Peyer's patch (tissue), 4 donors: ENCODE measurements around the gene PSAPL1. TPM values are rescaled to one million over a fixed set of nuclear protein-coding genes. Genes with fewer than 3 reads are reported as not detected.

Experiments used
- DNase-seq, 3 donors: peaks; one replicate each; pipeline ENCODE4 v3.0.0-alpha.2; 2017 to 2019
- H3K27ac ChIP-seq, 4 donors: fragments of 200-600 bp; sonication (generic); one replicate each; pipeline ENCODE4 v1.5.1; 2016 to 2019
- H3K27me3 ChIP-seq, 2 donors: fragments of 200-600 bp; sonication (generic); one replicate each; pipeline ENCODE4 v1.5.1; 2019
- H3K36me3 ChIP-seq, 3 donors: fragments of 200-600 bp; sonication (generic); one replicate each; pipeline ENCODE4 v1.5.1; 2016 to 2019
- H3K4me1 ChIP-seq, 4 donors: fragments of 200-600 bp; sonication (generic); one replicate each; pipeline ENCODE4 v1.5.1; 2016 to 2019
- H3K4me3 ChIP-seq, 4 donors: fragments of 200-600 bp; sonication (generic); 1 replicate in 3 of 4; 2 replicates in 1 of 4; pipeline ENCODE4 v1.5.1; 2016 to 2019; ENCODE audit warnings: mild to moderate bottlenecking in 1 of 4
- H3K9me3 ChIP-seq, 4 donors: fragments of 200-600 bp; sonication (generic); one replicate each; pipeline ENCODE4 v1.5.1; 2016 to 2019; ENCODE audit warnings: mild to moderate bottlenecking in 1 of 4
- POLR2A ChIP-seq, 2 donors: fragments of 450-650 bp; IDR thresholded peaks; one replicate each; pipeline ENCODE4 v1.5.1; 2017; ENCODE audit warnings: antibody characterized with exemption in 2 of 2, mild to moderate bottlenecking in 2 of 2, moderate library complexity in 2 of 2
- total RNA-seq, 4 donors: library from RNA; depleted of rRNA; stranded (reverse); fragments of >200 nt; gene quantifications; one replicate each; pipeline ENCODE4 v1.1.0, GENCODE V29; 2016
- TF ChIP-seq, protein P1 (sequence below), 6 experiments: fragments of 450-650 bp in 4 of 6; fragments of 200-600 bp in 2 of 6; sonication (generic) in 1 of 6; IDR thresholded peaks; one replicate each; pipeline ENCODE4 v1.5.1; 2017 to 2019; ENCODE audit warnings: antibody characterized with exemption in 6 of 6, mild to moderate bottlenecking in 3 of 6, moderate library complexity in 1 of 6

The PSAPL1 gene
- total RNA-seq, 4 donors from 2014 or later, result not detected

DNA sequence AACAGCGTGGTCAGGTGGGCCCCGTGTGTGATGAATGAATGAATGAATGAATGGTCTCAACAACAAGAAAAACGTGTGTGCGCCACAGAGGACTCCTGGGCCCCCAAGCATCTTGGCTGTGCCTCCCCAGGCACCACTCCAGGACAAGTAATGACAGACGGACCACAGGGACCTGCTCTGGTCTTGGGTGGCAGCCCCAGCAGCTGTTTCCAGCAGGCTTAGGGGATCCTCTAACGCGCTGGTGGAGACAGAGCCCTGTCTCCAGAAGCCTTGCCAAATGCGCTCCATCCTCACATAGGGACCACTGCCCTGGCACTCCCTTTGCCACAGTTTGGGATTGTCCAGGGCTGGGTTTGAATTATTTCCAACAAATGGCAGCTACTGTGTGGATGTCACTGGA, 39.1 kb downstream of the PSAPL1 start:
- Histone ChIP-seq H3K27me3 (no peaks in the 10 kb centered on the region), H3K36me3 (no peaks in the 10 kb centered on the region), H3K27ac (no peak overlapping the region), H3K4me3 (no peak overlapping the region), H3K4me1 (no peaks in the 10 kb centered on the region), H3K9me3 (no peaks in the 10 kb centered on the region)
- TF ChIP-seq POLR2A (IDR thresholded peaks at IDR 0.05), result no peak
- TF ChIP-seq, protein P1, sequence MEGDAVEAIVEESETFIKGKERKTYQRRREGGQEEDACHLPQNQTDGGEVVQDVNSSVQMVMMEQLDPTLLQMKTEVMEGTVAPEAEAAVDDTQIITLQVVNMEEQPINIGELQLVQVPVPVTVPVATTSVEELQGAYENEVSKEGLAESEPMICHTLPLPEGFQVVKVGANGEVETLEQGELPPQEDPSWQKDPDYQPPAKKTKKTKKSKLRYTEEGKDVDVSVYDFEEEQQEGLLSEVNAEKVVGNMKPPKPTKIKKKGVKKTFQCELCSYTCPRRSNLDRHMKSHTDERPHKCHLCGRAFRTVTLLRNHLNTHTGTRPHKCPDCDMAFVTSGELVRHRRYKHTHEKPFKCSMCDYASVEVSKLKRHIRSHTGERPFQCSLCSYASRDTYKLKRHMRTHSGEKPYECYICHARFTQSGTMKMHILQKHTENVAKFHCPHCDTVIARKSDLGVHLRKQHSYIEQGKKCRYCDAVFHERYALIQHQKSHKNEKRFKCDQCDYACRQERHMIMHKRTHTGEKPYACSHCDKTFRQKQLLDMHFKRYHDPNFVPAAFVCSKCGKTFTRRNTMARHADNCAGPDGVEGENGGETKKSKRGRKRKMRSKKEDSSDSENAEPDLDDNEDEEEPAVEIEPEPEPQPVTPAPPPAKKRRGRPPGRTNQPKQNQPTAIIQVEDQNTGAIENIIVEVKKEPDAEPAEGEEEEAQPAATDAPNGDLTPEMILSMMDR (IDR thresholded peaks at IDR 0.05), result no peak
- peak in 2 of 3 donors; percentile 1 to 23 for DNase-seq

DNA sequence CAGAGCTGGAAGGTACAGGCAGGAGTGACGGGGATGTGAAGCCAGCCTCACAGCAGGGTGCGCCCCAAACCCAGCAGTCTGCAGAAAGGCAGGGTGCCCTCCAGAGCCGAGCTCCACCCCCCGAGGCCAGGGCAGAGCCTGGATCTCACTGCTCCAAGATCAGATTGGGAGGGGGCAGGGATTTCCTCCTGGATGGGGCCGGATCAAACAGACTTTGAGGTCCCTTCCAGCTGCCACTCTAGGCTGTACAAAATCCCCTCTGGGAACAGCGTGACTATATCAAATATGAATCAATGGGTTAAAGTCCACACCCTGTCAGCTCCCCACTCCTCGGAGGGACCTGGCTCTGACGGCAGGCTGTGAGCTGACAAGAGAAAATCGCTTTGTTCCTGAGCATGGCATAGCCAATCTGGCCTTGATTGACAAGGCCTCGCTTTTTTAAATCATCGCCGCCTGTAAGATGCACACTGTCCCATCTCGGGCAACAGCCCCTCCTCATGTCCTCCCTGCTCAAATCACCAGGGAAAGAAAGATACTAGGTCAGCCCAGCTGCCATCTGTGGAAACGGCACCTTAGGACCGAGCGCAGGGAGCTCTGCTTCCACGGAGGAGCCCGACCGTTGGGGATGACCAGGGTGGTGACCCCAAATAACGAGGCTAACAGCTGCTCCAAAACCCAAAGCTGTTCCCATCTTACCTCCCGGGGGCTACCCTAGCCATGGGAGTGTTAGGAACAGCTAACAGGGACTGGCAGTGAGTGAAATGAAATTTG, 39.9 kb downstream of the PSAPL1 start:
- no peak overlapping the region for H3K27ac ChIP-seq
- no peaks in the 10 kb centered on the region for H3K4me1 ChIP-seq
- H3K9me3 ChIP-seq, result no peaks in the 10 kb centered on the region
- TF ChIP-seq, protein P1 (IDR thresholded peaks at IDR 0.05), result no peak
- TF ChIP-seq POLR2A (IDR thresholded peaks at IDR 0.05), result no peak
- H3K36me3 ChIP-seq, result no peaks in the 10 kb centered on the region
- no peaks in the 10 kb centered on the region for H3K27me3 ChIP-seq
- no peak overlapping the region for H3K4me3 ChIP-seq
- peak; percentile 7 to 35 (median 23) for DNase-seq

DNA sequence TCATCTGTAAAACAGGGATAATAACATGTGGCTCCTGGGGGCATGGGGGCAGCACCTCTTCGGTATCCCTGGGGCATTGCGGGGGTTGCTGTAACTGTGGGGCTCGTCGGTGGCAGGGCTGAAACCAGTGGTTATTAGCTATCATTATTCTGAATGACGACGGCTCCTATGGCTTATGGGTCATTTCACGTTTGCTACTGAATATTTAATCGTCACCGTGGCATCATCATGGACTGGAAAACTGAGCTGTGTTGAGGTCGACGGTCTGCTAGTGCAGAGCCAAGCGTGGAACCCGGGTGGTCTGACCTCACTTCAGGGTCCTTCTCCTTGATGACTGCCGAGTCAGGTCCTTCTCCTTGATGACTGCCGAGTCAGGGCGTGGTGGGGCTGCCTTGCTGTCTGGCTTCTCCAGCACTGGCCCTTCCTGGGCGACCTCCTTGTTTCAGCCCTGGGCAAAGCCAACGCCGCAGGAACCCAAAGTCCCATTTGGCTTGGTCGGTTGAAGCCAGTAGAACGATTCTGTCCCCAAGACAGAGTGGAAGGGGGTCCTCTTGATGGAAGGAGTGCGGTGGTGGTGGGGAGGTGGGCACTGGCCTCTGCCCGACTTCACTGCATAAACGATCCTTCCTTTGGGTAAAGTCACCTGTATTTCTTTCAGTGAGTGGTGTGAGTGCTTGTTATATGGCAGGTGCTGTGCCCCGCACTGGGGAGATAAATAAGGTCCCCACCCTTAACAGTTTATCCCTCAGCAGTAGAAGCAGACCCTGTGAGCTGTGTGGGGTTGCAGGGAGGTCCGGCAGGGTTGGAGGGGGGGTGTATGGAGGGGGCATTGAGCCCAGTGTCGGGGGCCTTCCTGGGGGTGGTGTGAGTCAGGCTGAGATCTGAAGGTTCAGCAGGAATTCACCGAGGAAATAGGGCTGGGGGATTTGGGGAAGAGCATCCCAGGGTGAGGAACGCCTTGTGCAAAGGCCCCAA, 40.8 kb downstream of the PSAPL1 start:
- peak in 2 of 3 donors; percentile 23 for DNase-seq

DNA sequence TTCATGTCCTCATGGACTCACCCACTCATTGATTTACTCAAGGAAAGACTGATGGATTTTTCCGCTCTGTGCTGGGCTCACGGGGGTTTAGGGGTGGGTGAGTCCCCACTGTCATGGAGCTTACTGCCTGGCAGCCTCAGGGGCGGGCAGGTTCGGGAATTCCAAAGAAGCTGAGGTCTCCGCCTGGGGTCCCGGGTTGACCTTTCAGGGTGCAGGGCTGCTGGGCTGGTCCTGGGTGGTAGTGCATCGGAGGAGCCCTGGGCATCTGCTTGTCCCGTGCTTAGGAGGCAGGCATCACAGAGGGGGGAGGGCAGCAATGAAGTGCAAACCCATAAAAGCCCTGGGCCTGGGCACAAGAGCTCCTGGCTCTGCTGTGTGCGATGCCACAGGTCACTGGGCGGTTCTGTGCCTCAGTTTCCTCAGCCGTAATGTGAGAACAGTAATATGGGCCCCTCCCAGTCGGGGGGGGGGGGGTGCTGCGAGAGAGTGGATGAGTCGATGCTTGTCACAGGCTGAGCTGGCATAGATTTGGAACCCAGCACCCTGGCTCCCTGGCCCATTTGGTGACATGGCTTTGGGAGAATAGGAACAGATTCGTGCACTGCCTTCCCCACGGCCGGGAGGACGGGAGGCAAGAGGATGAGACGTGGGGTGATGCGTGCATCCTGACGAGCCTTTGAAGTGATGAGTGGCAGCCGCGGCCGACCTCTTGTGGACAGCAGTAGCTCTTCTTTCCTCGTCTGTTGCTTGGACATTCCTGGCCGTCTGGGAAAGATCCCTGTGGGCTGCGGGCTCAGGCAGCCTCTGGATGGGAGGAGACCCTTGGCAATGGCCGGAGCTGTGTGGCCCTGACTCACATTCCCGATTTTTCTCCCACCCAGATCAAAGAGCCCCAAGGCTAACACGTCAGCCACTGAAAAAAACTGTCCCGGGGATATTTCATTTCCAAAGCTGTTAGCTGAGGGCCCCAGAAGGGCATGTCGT, 42.0 kb downstream of the PSAPL1 start:
- peak in 2 of 3 donors; percentile 43 for DNase-seq
- no peaks in the 10 kb centered on the region for H3K9me3 ChIP-seq
- no peaks in the 10 kb centered on the region for H3K27me3 ChIP-seq
- H3K4me1 ChIP-seq, result no peaks in the 10 kb centered on the region
- no peak overlapping the region for H3K27ac ChIP-seq
- no peaks in the 10 kb centered on the region for H3K36me3 ChIP-seq
- TF ChIP-seq POLR2A (IDR thresholded peaks at IDR 0.05), result no peak
- TF ChIP-seq, protein P1 (IDR thresholded peaks at IDR 0.05), result no peak
- no peak overlapping the region for H3K4me3 ChIP-seq

More for the DNA sequence above, 40.8 kb downstream of the PSAPL1 start:
- H3K9me3 ChIP-seq, result no peaks in the 10 kb centered on the region
- TF ChIP-seq, protein P1 (IDR thresholded peaks at IDR 0.05), result no peak
- TF ChIP-seq POLR2A (IDR thresholded peaks at IDR 0.05), result no peak
- no peak overlapping the region for H3K4me3 ChIP-seq
- H3K36me3 ChIP-seq, result no peaks in the 10 kb centered on the region
- H3K27me3 ChIP-seq, result no peaks in the 10 kb centered on the region
- no peaks in the 10 kb centered on the region for H3K4me1 ChIP-seq
- H3K27ac ChIP-seq, result no peak overlapping the region
